IMR-90 (cell line): Measurements from ENCODE around the gene SLC66A1.

Experiments
- BHLHE40 ChIP-seq: fragments of 150-350 bp; IDR thresholded peaks from 2 replicates; pipeline ENCODE4 v1.6.1; 2016; ENCODE audit warnings: mild to moderate bottlenecking, low read depth, low read length
- CEBPB ChIP-seq: IDR thresholded peaks from 2 replicates; pipeline ENCODE4 v1.6.1; 2012; ENCODE audit warnings: low read depth, low read length, improper control_type of control experiment
- CHD1 ChIP-seq: IDR thresholded peaks from 2 replicates; pipeline ENCODE4 v1.6.1; 2012; ENCODE audit warnings: low read depth, low read length, improper control_type of control experiment
- FOS ChIP-seq: fragments of 150-350 bp; IDR thresholded peaks from 2 replicates; pipeline ENCODE4 v1.6.1; 2016; ENCODE audit warnings: low read depth, low read length
- MXI1 ChIP-seq: IDR thresholded peaks from 2 replicates; pipeline ENCODE4 v1.6.1; 2012; ENCODE audit warnings: low read depth, mild to moderate bottlenecking, low read length, moderate library complexity, borderline replicate concordance
- NFE2L2 ChIP-seq: fragments of 150-350 bp; IDR thresholded peaks from 2 replicates; pipeline ENCODE4 v1.6.1; 2016; ENCODE audit warnings: low read depth, mild to moderate bottlenecking, low read length
- POLR2A ChIP-seq: IDR thresholded peaks from 2 replicates; pipeline ENCODE4 v1.6.1; 2012; ENCODE audit warnings: mild to moderate bottlenecking, low read depth, low read length
- RAD21 ChIP-seq: IDR thresholded peaks from 2 replicates; pipeline ENCODE4 v1.6.1; 2012; ENCODE audit warnings: low read length, improper control_type of control experiment
- RCOR1 ChIP-seq: IDR thresholded peaks from 2 replicates; pipeline ENCODE4 v1.6.1; 2012; ENCODE audit warnings: mild to moderate bottlenecking, low read length, improper control_type of control experiment; ENCODE audit not compliant: insufficient replicate concordance
- SMC3 ChIP-seq: fragments of 150-350 bp; IDR thresholded peaks from 2 replicates; pipeline ENCODE4 v1.6.1; 2016; ENCODE audit warnings: low read depth, mild to moderate bottlenecking, antibody characterized with exemption, low read length, moderate library complexity
- TF ChIP-seq, protein P1 (sequence below): conservative IDR thresholded peaks from 2 replicates; pipeline ENCODE4 v1.5.1; 2012; ENCODE audit warnings: mild to moderate bottlenecking, low read depth, low read length, improper control_type of control experiment
- TF ChIP-seq, protein P2 (sequence below): fragments of 150-350 bp; IDR thresholded peaks from 2 replicates; pipeline ENCODE4 v1.6.1; 2017; ENCODE audit warnings: mild to moderate bottlenecking, antibody characterized with exemption, low read length, low read depth
- TF ChIP-seq, protein P3 (sequence below): fragments of 150-350 bp; IDR thresholded peaks from 2 replicates; pipeline ENCODE4 v1.6.1; 2016; ENCODE audit warnings: low read depth, mild to moderate bottlenecking, low read length, moderate library complexity, borderline replicate concordance

DNA sequence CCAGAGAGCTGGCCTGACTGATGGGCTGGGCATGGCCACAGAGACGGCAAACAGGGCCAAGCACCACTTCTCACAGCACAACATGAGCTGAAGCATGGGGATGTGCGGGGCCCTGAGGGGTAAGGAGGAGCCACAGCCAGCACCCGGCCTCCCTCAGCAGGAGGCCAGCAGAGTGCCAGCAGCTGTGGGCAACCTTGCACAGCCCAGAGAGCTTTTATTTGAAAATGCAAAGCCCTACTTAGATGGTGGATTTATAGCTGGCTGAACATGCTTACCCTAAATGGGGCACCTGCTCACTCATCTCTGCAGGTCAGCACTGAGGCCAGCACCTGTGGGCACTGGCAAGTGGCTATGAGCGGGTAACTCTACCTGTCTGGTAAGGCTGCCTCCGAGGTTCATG, 44.1 kb downstream of the SLC66A1 start:
- TF ChIP-seq, protein P1, sequence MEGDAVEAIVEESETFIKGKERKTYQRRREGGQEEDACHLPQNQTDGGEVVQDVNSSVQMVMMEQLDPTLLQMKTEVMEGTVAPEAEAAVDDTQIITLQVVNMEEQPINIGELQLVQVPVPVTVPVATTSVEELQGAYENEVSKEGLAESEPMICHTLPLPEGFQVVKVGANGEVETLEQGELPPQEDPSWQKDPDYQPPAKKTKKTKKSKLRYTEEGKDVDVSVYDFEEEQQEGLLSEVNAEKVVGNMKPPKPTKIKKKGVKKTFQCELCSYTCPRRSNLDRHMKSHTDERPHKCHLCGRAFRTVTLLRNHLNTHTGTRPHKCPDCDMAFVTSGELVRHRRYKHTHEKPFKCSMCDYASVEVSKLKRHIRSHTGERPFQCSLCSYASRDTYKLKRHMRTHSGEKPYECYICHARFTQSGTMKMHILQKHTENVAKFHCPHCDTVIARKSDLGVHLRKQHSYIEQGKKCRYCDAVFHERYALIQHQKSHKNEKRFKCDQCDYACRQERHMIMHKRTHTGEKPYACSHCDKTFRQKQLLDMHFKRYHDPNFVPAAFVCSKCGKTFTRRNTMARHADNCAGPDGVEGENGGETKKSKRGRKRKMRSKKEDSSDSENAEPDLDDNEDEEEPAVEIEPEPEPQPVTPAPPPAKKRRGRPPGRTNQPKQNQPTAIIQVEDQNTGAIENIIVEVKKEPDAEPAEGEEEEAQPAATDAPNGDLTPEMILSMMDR = no peak
- TF ChIP-seq MXI1 = no peak
- TF ChIP-seq BHLHE40 = no peak
- no peak for TF ChIP-seq SMC3
- no peak for TF ChIP-seq CEBPB
- TF ChIP-seq CHD1 = no peak
- no peak for TF ChIP-seq NFE2L2
- TF ChIP-seq, protein P2, sequence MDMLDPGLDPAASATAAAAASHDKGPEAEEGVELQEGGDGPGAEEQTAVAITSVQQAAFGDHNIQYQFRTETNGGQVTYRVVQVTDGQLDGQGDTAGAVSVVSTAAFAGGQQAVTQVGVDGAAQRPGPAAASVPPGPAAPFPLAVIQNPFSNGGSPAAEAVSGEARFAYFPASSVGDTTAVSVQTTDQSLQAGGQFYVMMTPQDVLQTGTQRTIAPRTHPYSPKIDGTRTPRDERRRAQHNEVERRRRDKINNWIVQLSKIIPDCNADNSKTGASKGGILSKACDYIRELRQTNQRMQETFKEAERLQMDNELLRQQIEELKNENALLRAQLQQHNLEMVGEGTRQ = no peak
- no peak for TF ChIP-seq POLR2A
- TF ChIP-seq, protein P3, sequence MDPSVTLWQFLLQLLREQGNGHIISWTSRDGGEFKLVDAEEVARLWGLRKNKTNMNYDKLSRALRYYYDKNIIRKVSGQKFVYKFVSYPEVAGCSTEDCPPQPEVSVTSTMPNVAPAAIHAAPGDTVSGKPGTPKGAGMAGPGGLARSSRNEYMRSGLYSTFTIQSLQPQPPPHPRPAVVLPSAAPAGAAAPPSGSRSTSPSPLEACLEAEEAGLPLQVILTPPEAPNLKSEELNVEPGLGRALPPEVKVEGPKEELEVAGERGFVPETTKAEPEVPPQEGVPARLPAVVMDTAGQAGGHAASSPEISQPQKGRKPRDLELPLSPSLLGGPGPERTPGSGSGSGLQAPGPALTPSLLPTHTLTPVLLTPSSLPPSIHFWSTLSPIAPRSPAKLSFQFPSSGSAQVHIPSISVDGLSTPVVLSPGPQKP = no peak
- no peak for TF ChIP-seq RAD21
- TF ChIP-seq RCOR1 = no peak
- no peak for TF ChIP-seq FOS
